Activated naive CD8-positive, alpha-beta T cell treated with anti-CD3 and anti-CD28 coated beads, Interleukin-2, amount 10 ng/mL, durations not matched to agents 7 days and 5 days (primary cell): ENCODE data around the gene PPP5C. TPM values are rescaled to one million over a fixed set of nuclear protein-coding genes. Genes with fewer than 3 reads are reported as not detected.
"Not testable (repeated sequence)": the region's sequence is repeated elsewhere in the genome, so short reads cannot be mapped to it uniquely, and the experiment has no call there.

Source experiments
- ATAC-seq: fragments of 150-1000 bp; cut with Tn5 transposase; one replicate; pipeline ENCODE4 v1.10.0; 2021; ENCODE audit warnings: low read depth, moderate library complexity
- POLR2A ChIA-PET: fragments of 350-600 bp; sonication (Branson Sonifier 250); formaldehyde crosslinking; loops from one replicate; lab custom pipeline; 2021; ENCODE audit warnings: antibody characterized with exemption; lab: Charles Lee
- DNase-seq: peaks from one replicate; pipeline ENCODE4 v3.0.0; 2021
- H3K27ac Mint-ChIP-seq: one replicate; pipeline ENCODE4 v1.8.0; 2022; ENCODE audit warnings: mild to moderate bottlenecking, mixed read lengths
- H3K27me3 Mint-ChIP-seq: one replicate; pipeline ENCODE4 v1.8.0; 2022; ENCODE audit warnings: mild to moderate bottlenecking, moderate library complexity, mixed read lengths
- H3K36me3 Mint-ChIP-seq: one replicate; pipeline ENCODE4 v1.8.0; 2021; ENCODE audit warnings: mild to moderate bottlenecking, mixed read lengths
- H3K4me1 Mint-ChIP-seq: one replicate; pipeline ENCODE4 v1.8.0; 2021; ENCODE audit warnings: mixed read lengths
- H3K4me3 Mint-ChIP-seq: one replicate; pipeline ENCODE4 v1.8.0; 2022; ENCODE audit warnings: mild to moderate bottlenecking, moderate library complexity, mixed read lengths
- H3K9me3 Mint-ChIP-seq: one replicate; pipeline ENCODE4 v1.8.0; 2021; ENCODE audit warnings: mixed read lengths
- total RNA-seq, 2 experiments: library from RNA; stranded (reverse); gene quantifications; one replicate each; pipeline ENCODE4 v1.2.3, GENCODE V29; 2021

The PPP5C gene
- total RNA-seq, 2 experiments from 2014 or later: 76.1 to 87.4 TPM

GRCh38 chr19:46317339-46317738, 29.5 kb upstream of the PPP5C start:
- H3K27me3 Mint-ChIP-seq: no peaks in the 10 kb centered on the region
- ATAC-seq: no peak
- no peak overlapping the region for H3K27ac Mint-ChIP-seq
- H3K4me3 Mint-ChIP-seq: no peak overlapping the region
- H3K36me3 Mint-ChIP-seq: no peaks in the 10 kb centered on the region
- H3K4me1 Mint-ChIP-seq: no peaks in the 10 kb centered on the region
- DNase-seq: no peak
- POLR2A ChIA-PET: no interaction called here
- no peaks in the 10 kb centered on the region for H3K9me3 Mint-ChIP-seq

- POLR2A ChIA-PET: no interaction called here
- ATAC-seq (no peak), DNase-seq (no peak)
- Mint-ChIP-seq H3K9me3 (no peaks in the 10 kb centered on the region), H3K27ac (no peak overlapping the region), H3K4me1 (no peaks in the 10 kb centered on the region), H3K4me3 (no peak overlapping the region), H3K36me3 (no peaks in the 10 kb centered on the region), H3K27me3 (no peaks in the 10 kb centered on the region)
Observed at GRCh38 chr19:46319613-46320012, 27.3 kb upstream of the PPP5C start.

- Mint-ChIP-seq H3K4me3 (no peak overlapping the region), H3K9me3 (peaks cover 3% of the 10 kb centered on the region), H3K27ac (no peak overlapping the region), H3K36me3 (no peaks in the 10 kb centered on the region), H3K27me3 (no peaks in the 10 kb centered on the region), H3K4me1 (no peaks in the 10 kb centered on the region)
- no peak for ATAC-seq
- DNase-seq: no peak
- POLR2A ChIA-PET: no interaction called here
Observed at GRCh38 chr19:46320559-46320958, 26.3 kb upstream of the PPP5C start.

- Mint-ChIP-seq H3K27me3 (no peaks in the 10 kb centered on the region), H3K9me3 (peaks cover 13% of the 10 kb centered on the region), H3K4me1 (no peaks in the 10 kb centered on the region), H3K36me3 (no peaks in the 10 kb centered on the region), H3K4me3 (no peak overlapping the region), H3K27ac (no peak overlapping the region)
- DNase-seq (no peak), ATAC-seq (no peak)
- POLR2A ChIA-PET: no interaction called here
Observed at GRCh38 chr19:46321653-46322052, 25.2 kb upstream of the PPP5C start.

GRCh38 chr19:46323227-46323626, 23.7 kb upstream of the PPP5C start:
- POLR2A ChIA-PET, DNase-seq, H3K27me3 Mint-ChIP-seq, H3K27ac Mint-ChIP-seq, H3K36me3 Mint-ChIP-seq, H3K4me3 Mint-ChIP-seq, ATAC-seq, H3K4me1 Mint-ChIP-seq: not testable (repeated sequence)
- H3K9me3 Mint-ChIP-seq: peaks cover 16% of the 10 kb centered on the region

GRCh38 chr19:46324277-46324676, 22.6 kb upstream of the PPP5C start:
- POLR2A ChIA-PET: no interaction called here
- peaks cover 3% of the 10 kb centered on the region for H3K36me3 Mint-ChIP-seq

GRCh38 chr19:46326608-46327007, 20.3 kb upstream of the PPP5C start:
- ATAC-seq: no peak
- no peak for DNase-seq
- no peak overlapping the region for H3K27ac Mint-ChIP-seq
- peaks cover 10% of the 10 kb centered on the region for H3K36me3 Mint-ChIP-seq
- H3K4me3 Mint-ChIP-seq: no peak overlapping the region
- no peaks in the 10 kb centered on the region for H3K4me1 Mint-ChIP-seq
- H3K9me3 Mint-ChIP-seq: peaks cover 30% of the 10 kb centered on the region
- POLR2A ChIA-PET: no interaction called here
- H3K27me3 Mint-ChIP-seq: no peaks in the 10 kb centered on the region

More at GRCh38 chr19:46324277-46324676, 22.6 kb upstream of the PPP5C start:
- H3K27me3 Mint-ChIP-seq: no peaks in the 10 kb centered on the region
- no peak overlapping the region for H3K27ac Mint-ChIP-seq
- H3K4me1 Mint-ChIP-seq: no peaks in the 10 kb centered on the region
- H3K4me3 Mint-ChIP-seq: no peak overlapping the region
- DNase-seq (no peak), ATAC-seq (no peak)
- peaks cover 19% of the 10 kb centered on the region for H3K9me3 Mint-ChIP-seq

- no peaks in the 10 kb centered on the region for H3K4me1 Mint-ChIP-seq
- peaks cover 30% of the 10 kb centered on the region for H3K9me3 Mint-ChIP-seq
- ATAC-seq (no peak), DNase-seq (no peak)
- POLR2A ChIA-PET: no interaction called here
- H3K27ac Mint-ChIP-seq: no peak overlapping the region
- H3K4me3 Mint-ChIP-seq: no peak overlapping the region
- peaks cover 10% of the 10 kb centered on the region for H3K36me3 Mint-ChIP-seq
- H3K27me3 Mint-ChIP-seq: no peaks in the 10 kb centered on the region
Observed at GRCh38 chr19:46328079-46328478, 18.8 kb upstream of the PPP5C start.

GRCh38 chr19:46330319-46330918, 16.5 kb upstream of the PPP5C start:
- H3K27ac Mint-ChIP-seq: no peak overlapping the region
- DNase-seq (no peak), ATAC-seq (no peak)
- peaks cover 10% of the 10 kb centered on the region for H3K36me3 Mint-ChIP-seq
- H3K4me1 Mint-ChIP-seq: no peaks in the 10 kb centered on the region
- H3K4me3 Mint-ChIP-seq: no peak overlapping the region
- peaks cover 28% of the 10 kb centered on the region for H3K9me3 Mint-ChIP-seq
- peaks cover under 1% of the 10 kb centered on the region for H3K27me3 Mint-ChIP-seq
- POLR2A ChIA-PET: no interaction called here

GRCh38 chr19:46337487-46337886, 9.4 kb upstream of the PPP5C start:
- Mint-ChIP-seq H3K36me3 (no peaks in the 10 kb centered on the region), H3K4me1 (peaks cover 3% of the 10 kb centered on the region), H3K4me3 (no peak overlapping the region), H3K9me3 (no peaks in the 10 kb centered on the region), H3K27me3 (peaks cover 6% of the 10 kb centered on the region), H3K27ac (no peak overlapping the region)
- POLR2A ChIA-PET: no interaction called here
- ATAC-seq: no peak
- no peak for DNase-seq

- POLR2A ChIA-PET: no interaction called here
- no peaks in the 10 kb centered on the region for H3K9me3 Mint-ChIP-seq
- H3K4me3 Mint-ChIP-seq: no peak overlapping the region
- H3K27me3 Mint-ChIP-seq: peaks cover 9% of the 10 kb centered on the region
- ATAC-seq: no peak
- DNase-seq: no peak
- peaks cover 3% of the 10 kb centered on the region for H3K4me1 Mint-ChIP-seq
- H3K27ac Mint-ChIP-seq: no peak overlapping the region
- H3K36me3 Mint-ChIP-seq: no peaks in the 10 kb centered on the region
Observed at GRCh38 chr19:46339446-46339845, 7.4 kb upstream of the PPP5C start.

GRCh38 chr19:46340051-46340659, 6.7 kb upstream of the PPP5C start:
- ATAC-seq (no peak), DNase-seq (no peak)
- peaks cover 9% of the 10 kb centered on the region for H3K27me3 Mint-ChIP-seq
- peaks cover 3% of the 10 kb centered on the region for H3K4me1 Mint-ChIP-seq
- H3K4me3 Mint-ChIP-seq: no peak overlapping the region
- H3K27ac Mint-ChIP-seq: no peak overlapping the region
- POLR2A ChIA-PET: no interaction called here
- no peaks in the 10 kb centered on the region for H3K36me3 Mint-ChIP-seq
- H3K9me3 Mint-ChIP-seq: no peaks in the 10 kb centered on the region

GRCh38 chr19:46341937-46342336, 5.0 kb upstream of the PPP5C start:
- DNase-seq (no peak), ATAC-seq (no peak)
- POLR2A ChIA-PET: no interaction called here
- H3K27ac Mint-ChIP-seq: no peak overlapping the region
- H3K9me3 Mint-ChIP-seq: no peaks in the 10 kb centered on the region
- H3K36me3 Mint-ChIP-seq: no peaks in the 10 kb centered on the region
- peaks cover 7% of the 10 kb centered on the region for H3K27me3 Mint-ChIP-seq
- no peak overlapping the region for H3K4me3 Mint-ChIP-seq
- peaks cover 6% of the 10 kb centered on the region for H3K4me1 Mint-ChIP-seq

- H3K9me3 Mint-ChIP-seq: no peaks in the 10 kb centered on the region
- DNase-seq (no peak), ATAC-seq (no peak)
- no peak overlapping the region for H3K27ac Mint-ChIP-seq
- H3K36me3 Mint-ChIP-seq: peaks cover 11% of the 10 kb centered on the region
- peaks cover 24% of the 10 kb centered on the region for H3K4me1 Mint-ChIP-seq
- H3K27me3 Mint-ChIP-seq: peaks cover 5% of the 10 kb centered on the region
- H3K4me3 Mint-ChIP-seq: no peak overlapping the region
- POLR2A ChIA-PET: no interaction called here
Observed at GRCh38 chr19:46344363-46344762, 2.5 kb upstream of the PPP5C start.
